ENCODE results near the gene CAMK2D. TPM values are rescaled to one million over a fixed set of nuclear protein-coding genes. Genes with fewer than 3 reads are reported as not detected.
"Not testable (repeated sequence)": the region's sequence is repeated elsewhere in the genome, so short reads cannot be mapped to it uniquely, and the experiment has no call there.

Gene CAMK2D
- total RNA-seq, 1 experiment from 2014 or later = 29.5 TPM

DNA sequence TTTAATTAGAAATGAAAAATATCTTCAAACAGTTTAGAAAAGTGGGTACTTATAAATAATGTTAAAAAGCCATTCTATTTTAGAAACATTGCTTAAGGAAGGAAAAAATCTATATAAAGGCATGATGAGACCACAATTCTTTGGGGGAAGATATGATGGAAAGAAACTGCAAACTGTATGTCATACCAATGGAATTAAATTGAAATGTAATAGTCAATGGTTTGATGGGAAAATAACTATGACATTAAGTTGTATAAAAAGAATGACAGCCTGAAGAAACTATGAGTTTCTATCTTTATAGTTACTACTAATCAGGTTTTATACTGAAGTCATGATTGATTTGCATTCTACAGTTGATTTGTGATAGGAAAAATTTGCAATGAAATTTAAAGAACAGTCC, 40.3 kb upstream of the CAMK2D start:
- BruUV-seq (replicated peaks) = no TSS peak
- no peak for ATAC-seq
- H3K4me1 ChIP-seq (ENCODE audit: control insufficient read depth, insufficient read depth, low read length) = no peaks in the 10 kb centered on the region
- ChIA-PET CTCF (no interaction called here), POLR2A (no interaction called here)
- no peaks in the 10 kb centered on the region for H3K36me3 ChIP-seq (ENCODE audit: control insufficient read depth, insufficient read depth, low read length)
- no peak for TF ChIP-seq TCF7L2 (IDR thresholded peaks at IDR 0.05; ENCODE audit: low read depth, low read length)
- TF ChIP-seq, protein P1, sequence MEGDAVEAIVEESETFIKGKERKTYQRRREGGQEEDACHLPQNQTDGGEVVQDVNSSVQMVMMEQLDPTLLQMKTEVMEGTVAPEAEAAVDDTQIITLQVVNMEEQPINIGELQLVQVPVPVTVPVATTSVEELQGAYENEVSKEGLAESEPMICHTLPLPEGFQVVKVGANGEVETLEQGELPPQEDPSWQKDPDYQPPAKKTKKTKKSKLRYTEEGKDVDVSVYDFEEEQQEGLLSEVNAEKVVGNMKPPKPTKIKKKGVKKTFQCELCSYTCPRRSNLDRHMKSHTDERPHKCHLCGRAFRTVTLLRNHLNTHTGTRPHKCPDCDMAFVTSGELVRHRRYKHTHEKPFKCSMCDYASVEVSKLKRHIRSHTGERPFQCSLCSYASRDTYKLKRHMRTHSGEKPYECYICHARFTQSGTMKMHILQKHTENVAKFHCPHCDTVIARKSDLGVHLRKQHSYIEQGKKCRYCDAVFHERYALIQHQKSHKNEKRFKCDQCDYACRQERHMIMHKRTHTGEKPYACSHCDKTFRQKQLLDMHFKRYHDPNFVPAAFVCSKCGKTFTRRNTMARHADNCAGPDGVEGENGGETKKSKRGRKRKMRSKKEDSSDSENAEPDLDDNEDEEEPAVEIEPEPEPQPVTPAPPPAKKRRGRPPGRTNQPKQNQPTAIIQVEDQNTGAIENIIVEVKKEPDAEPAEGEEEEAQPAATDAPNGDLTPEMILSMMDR (IDR thresholded peaks at IDR 0.05) = no peak
- in situ Hi-C loops (cut with HindIII; ENCODE audit: low pct_unique_long_range_greater_than_20kb, low sequenced_read_pairs) = no loop called here
- no peak overlapping the region for H3K27ac ChIP-seq (ENCODE audit: low read length)
- DNase-seq (ENCODE audit: low read depth, low spot score) = no peak
- no peak overlapping the region for H3K4me3 ChIP-seq (ENCODE audit: low read depth in 2 of 2, low read length in 2 of 2)
- H3K9me3 ChIP-seq (ENCODE audit: control insufficient read depth, insufficient read depth, low read depth, low read length) = no peaks in the 10 kb centered on the region
- no peaks in the 10 kb centered on the region for H3K27me3 ChIP-seq (ENCODE audit: control insufficient read depth, insufficient read depth, low read length)
- intact Hi-C loops (cut with micrococcal nuclease; ENCODE audit: unreplicated experiment) = no loop called here

DNA sequence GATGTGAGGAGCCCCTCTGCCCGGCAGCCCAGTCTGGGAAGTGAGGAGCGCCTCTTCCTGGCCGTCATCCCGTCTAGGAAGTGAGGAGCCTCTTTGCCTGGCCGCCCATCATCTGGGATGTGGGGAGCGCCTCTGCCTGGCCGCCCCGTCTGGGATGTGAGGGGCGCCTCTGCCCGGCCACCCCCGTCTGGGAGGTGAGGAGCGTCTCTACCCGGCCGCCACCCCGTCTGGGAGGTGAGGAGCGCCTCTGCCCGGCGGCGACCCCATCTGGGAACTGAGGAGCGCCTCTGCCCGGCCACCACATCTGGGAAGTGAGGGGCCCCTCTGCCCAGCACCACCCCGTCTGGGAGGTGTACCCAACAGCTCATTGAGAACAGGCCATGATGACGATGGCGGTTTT, 34.8 kb upstream of the CAMK2D start:
- intact Hi-C loops (cut with micrococcal nuclease; ENCODE audit: unreplicated experiment); H3K4me3 ChIP-seq (ENCODE audit: low read depth in 2 of 2, low read length in 2 of 2); H3K27me3 ChIP-seq (ENCODE audit: control insufficient read depth, insufficient read depth, low read length); DNase-seq (ENCODE audit: low read depth, low spot score); H3K9me3 ChIP-seq (ENCODE audit: control insufficient read depth, insufficient read depth, low read depth, low read length); H3K27ac ChIP-seq (ENCODE audit: low read length); H3K36me3 ChIP-seq (ENCODE audit: control insufficient read depth, insufficient read depth, low read length); CTCF ChIA-PET; POLR2A ChIA-PET; H3K4me1 ChIP-seq (ENCODE audit: control insufficient read depth, insufficient read depth, low read length); BruUV-seq (replicated peaks); ATAC-seq; in situ Hi-C loops (cut with HindIII; ENCODE audit: low pct_unique_long_range_greater_than_20kb, low sequenced_read_pairs): not testable (repeated sequence)

DNA sequence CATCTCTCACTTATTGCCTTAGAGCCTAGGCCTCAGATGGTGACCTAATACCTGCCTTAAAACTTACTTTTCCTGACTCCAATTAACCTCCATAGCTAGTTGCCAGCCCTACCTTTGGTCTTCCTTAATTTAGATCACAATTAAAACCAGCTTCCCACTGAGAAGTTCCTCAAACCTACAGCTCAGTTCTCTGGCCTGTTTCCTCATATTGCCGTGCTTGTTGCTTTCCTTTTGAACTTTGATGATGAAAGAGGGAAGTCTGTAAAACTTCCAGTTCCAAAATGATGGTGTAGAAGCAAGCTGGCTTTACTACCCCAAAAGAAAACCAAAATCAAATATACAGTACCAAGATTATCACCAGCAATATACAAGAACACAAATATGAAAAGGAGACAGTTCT, 28.9 kb upstream of the CAMK2D start:
- intact Hi-C loops (cut with micrococcal nuclease; ENCODE audit: unreplicated experiment) (no loop called here), in situ Hi-C loops (cut with HindIII; ENCODE audit: low pct_unique_long_range_greater_than_20kb, low sequenced_read_pairs) (no loop called here)
- ATAC-seq (no peak), DNase-seq (ENCODE audit: low read depth, low spot score) (no peak)
- H3K9me3 ChIP-seq (ENCODE audit: control insufficient read depth, insufficient read depth, low read depth, low read length) = no peaks in the 10 kb centered on the region
- TF ChIP-seq, protein P1 (IDR thresholded peaks at IDR 0.05) = no peak
- TF ChIP-seq POLR2AphosphoS5 (IDR thresholded peaks at IDR 0.05; ENCODE audit: low read depth, low read length) (no peak), TCF7L2 (IDR thresholded peaks at IDR 0.05; ENCODE audit: low read depth, low read length) (no peak), SIN3A (IDR thresholded peaks at IDR 0.05; ENCODE audit: borderline replicate concordance, insufficient read depth, low read depth, low read length) (no peak)
- TF ChIP-seq, protein P2, sequence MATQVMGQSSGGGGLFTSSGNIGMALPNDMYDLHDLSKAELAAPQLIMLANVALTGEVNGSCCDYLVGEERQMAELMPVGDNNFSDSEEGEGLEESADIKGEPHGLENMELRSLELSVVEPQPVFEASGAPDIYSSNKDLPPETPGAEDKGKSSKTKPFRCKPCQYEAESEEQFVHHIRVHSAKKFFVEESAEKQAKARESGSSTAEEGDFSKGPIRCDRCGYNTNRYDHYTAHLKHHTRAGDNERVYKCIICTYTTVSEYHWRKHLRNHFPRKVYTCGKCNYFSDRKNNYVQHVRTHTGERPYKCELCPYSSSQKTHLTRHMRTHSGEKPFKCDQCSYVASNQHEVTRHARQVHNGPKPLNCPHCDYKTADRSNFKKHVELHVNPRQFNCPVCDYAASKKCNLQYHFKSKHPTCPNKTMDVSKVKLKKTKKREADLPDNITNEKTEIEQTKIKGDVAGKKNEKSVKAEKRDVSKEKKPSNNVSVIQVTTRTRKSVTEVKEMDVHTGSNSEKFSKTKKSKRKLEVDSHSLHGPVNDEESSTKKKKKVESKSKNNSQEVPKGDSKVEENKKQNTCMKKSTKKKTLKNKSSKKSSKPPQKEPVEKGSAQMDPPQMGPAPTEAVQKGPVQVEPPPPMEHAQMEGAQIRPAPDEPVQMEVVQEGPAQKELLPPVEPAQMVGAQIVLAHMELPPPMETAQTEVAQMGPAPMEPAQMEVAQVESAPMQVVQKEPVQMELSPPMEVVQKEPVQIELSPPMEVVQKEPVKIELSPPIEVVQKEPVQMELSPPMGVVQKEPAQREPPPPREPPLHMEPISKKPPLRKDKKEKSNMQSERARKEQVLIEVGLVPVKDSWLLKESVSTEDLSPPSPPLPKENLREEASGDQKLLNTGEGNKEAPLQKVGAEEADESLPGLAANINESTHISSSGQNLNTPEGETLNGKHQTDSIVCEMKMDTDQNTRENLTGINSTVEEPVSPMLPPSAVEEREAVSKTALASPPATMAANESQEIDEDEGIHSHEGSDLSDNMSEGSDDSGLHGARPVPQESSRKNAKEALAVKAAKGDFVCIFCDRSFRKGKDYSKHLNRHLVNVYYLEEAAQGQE (IDR thresholded peaks at IDR 0.05; ENCODE audit: insufficient read depth in 1 of 2, low read depth in 2 of 2, low read length in 1 of 2) = no peak
- CTCF ChIA-PET = no interaction called here
- H3K27me3 ChIP-seq (ENCODE audit: control insufficient read depth, insufficient read depth, low read length) = no peaks in the 10 kb centered on the region
- no peaks in the 10 kb centered on the region for H3K36me3 ChIP-seq (ENCODE audit: control insufficient read depth, insufficient read depth, low read length)
- no TSS peak for BruUV-seq (replicated peaks)
- H3K27ac ChIP-seq (ENCODE audit: low read length) = no peak overlapping the region
- POLR2A ChIA-PET = no interaction called here
- no peak overlapping the region for H3K4me3 ChIP-seq (ENCODE audit: low read depth in 2 of 2, low read length in 2 of 2)
- H3K4me1 ChIP-seq (ENCODE audit: control insufficient read depth, insufficient read depth, low read length) = no peaks in the 10 kb centered on the region
